Osteoblast (primary cell): Measurements from ENCODE around the gene MTHFD2L. TPM values are rescaled to one million over a fixed set of nuclear protein-coding genes. Genes with fewer than 3 reads are reported as not detected.
A peak's percentile ranks its signal among the peaks of the same experiment; 100 is the strongest.

Source experiments
- DNase-seq: peaks from one replicate; pipeline ENCODE4 v3.0.0; 2011; ENCODE audit warnings: low spot score, mixed read lengths; ENCODE audit not compliant: insufficient read length; ENCODE audit errors: missing footprints
- H2AFZ ChIP-seq: 2 replicates; pipeline ENCODE4 v1.6.0; 2011; ENCODE audit warnings: mild to moderate bottlenecking, low read length
- H3K27ac ChIP-seq: 2 replicates; pipeline ENCODE4 v1.5.1; 2011; ENCODE audit warnings: mild to moderate bottlenecking, low read depth, low read length, moderate library complexity
- H3K27me3 ChIP-seq: 2 replicates; pipeline ENCODE4 v1.6.0; 2012; ENCODE audit warnings: mild to moderate bottlenecking, control low read depth, inconsistent platforms, low read length, moderate library complexity; ENCODE audit not compliant: insufficient read depth
- H3K36me3 ChIP-seq: 2 replicates; pipeline ENCODE4 v1.5.1; 2011; ENCODE audit warnings: mild to moderate bottlenecking, low read length, control low read depth, moderate library complexity; ENCODE audit not compliant: insufficient read depth
- H3K4me1 ChIP-seq: 2 replicates; pipeline ENCODE4 v1.5.1; 2011; ENCODE audit warnings: mild to moderate bottlenecking, low read length, control low read depth, moderate library complexity; ENCODE audit not compliant: insufficient read depth
- H3K4me2 ChIP-seq: 2 replicates; pipeline ENCODE4 v1.6.0; 2011; ENCODE audit warnings: mild to moderate bottlenecking, low read length; ENCODE audit not compliant: insufficient read depth
- H3K4me3 ChIP-seq: fragments of 200-600 bp; sonication (generic); 3 replicates; pipeline ENCODE4 v1.5.1; 2012; ENCODE audit warnings: mild to moderate bottlenecking, low read length, inconsistent platforms; ENCODE audit not compliant: insufficient read depth
- H3K79me2 ChIP-seq: 2 replicates; pipeline ENCODE4 v1.6.0; 2012; ENCODE audit warnings: mild to moderate bottlenecking, low read length, control low read depth, inconsistent platforms; ENCODE audit not compliant: insufficient read depth
- H3K9me3 ChIP-seq: 2 replicates; pipeline ENCODE4 v1.5.1; 2011; ENCODE audit warnings: low read depth, low read length, control low read depth
- H4K20me1 ChIP-seq: 2 replicates; pipeline ENCODE4 v1.6.0; 2012; ENCODE audit warnings: mild to moderate bottlenecking, low read length, control low read depth; ENCODE audit not compliant: insufficient read depth
- CTCF ChIP-seq: IDR thresholded peaks from 2 replicates; pipeline ENCODE4 v1.5.1; 2011; ENCODE audit warnings: mild to moderate bottlenecking, low read depth, low read length, moderate library complexity; ENCODE audit errors: extremely low read depth
- total RNA-seq: library from RNA; depleted of rRNA; stranded (reverse); fragments of >200 nt; gene quantifications from 2 replicates; pipeline ENCODE4 v1.2.3, GENCODE V29; 2012

Gene MTHFD2L
- total RNA-seq, 1 donor, result 13.0 TPM

GRCh38 chr4:74120086-74120485 is 37.8 kb upstream of the MTHFD2L start:
- H2AFZ ChIP-seq, result no peak overlapping the region

GRCh38 chr4:74121643-74122579 is 36.0 kb upstream of the MTHFD2L start:
- no peak for DNase-seq
- Histone ChIP-seq H3K4me2 (no peak overlapping the region), H3K4me1 (peaks cover 16% of the 10 kb centered on the region), H3K36me3 (no peaks in the 10 kb centered on the region), H3K4me3 (no peak overlapping the region), H3K9me3 (no peaks in the 10 kb centered on the region), H3K27ac (no peak overlapping the region), H3K27me3 (no peaks in the 10 kb centered on the region), H4K20me1 (no peaks in the 10 kb centered on the region), H3K79me2 (no peaks in the 10 kb centered on the region), H2AFZ (no peak overlapping the region)
- TF ChIP-seq CTCF, result no peak

More at GRCh38 chr4:74120086-74120485, 37.8 kb upstream of the MTHFD2L start:
- Histone ChIP-seq H3K4me2 (no peak overlapping the region), H3K27me3 (no peaks in the 10 kb centered on the region), H3K9me3 (no peaks in the 10 kb centered on the region), H3K79me2 (no peaks in the 10 kb centered on the region), H4K20me1 (no peaks in the 10 kb centered on the region), H3K4me3 (no peak overlapping the region), H3K4me1 (peaks cover 24% of the 10 kb centered on the region), H3K27ac (no peak overlapping the region), H3K36me3 (no peaks in the 10 kb centered on the region)
- no peak for DNase-seq
- no peak for TF ChIP-seq CTCF

GRCh38 chr4:74123065-74123728 is 34.7 kb upstream of the MTHFD2L start:
- no peak for TF ChIP-seq CTCF
- Histone ChIP-seq H3K79me2 (no peaks in the 10 kb centered on the region), H3K4me1 (peaks cover 9% of the 10 kb centered on the region), H3K27me3 (no peaks in the 10 kb centered on the region), H3K36me3 (no peaks in the 10 kb centered on the region), H3K9me3 (no peaks in the 10 kb centered on the region), H3K4me3 (no peak overlapping the region), H2AFZ (no peak overlapping the region), H4K20me1 (no peaks in the 10 kb centered on the region), H3K4me2 (no peak overlapping the region), H3K27ac (peak overlapping the region; percentile 46)
- no peak for DNase-seq

- no peak overlapping the region for H3K4me3 ChIP-seq
- H2AFZ ChIP-seq, result no peak overlapping the region
Measured at GRCh38 chr4:74125029-74125428, 32.9 kb upstream of the MTHFD2L start.

More at GRCh38 chr4:74125029-74125428, 32.9 kb upstream of the MTHFD2L start:
- H3K27ac ChIP-seq, result no peak overlapping the region
- H3K4me2 ChIP-seq, result no peak overlapping the region
- no peak for TF ChIP-seq CTCF
- no peaks in the 10 kb centered on the region for H3K79me2 ChIP-seq
- peaks cover 9% of the 10 kb centered on the region for H3K4me1 ChIP-seq
- no peaks in the 10 kb centered on the region for H4K20me1 ChIP-seq
- no peaks in the 10 kb centered on the region for H3K9me3 ChIP-seq
- DNase-seq, result no peak
- no peaks in the 10 kb centered on the region for H3K27me3 ChIP-seq
- no peaks in the 10 kb centered on the region for H3K36me3 ChIP-seq
